ENCODE data around the gene GAST.

DNA sequence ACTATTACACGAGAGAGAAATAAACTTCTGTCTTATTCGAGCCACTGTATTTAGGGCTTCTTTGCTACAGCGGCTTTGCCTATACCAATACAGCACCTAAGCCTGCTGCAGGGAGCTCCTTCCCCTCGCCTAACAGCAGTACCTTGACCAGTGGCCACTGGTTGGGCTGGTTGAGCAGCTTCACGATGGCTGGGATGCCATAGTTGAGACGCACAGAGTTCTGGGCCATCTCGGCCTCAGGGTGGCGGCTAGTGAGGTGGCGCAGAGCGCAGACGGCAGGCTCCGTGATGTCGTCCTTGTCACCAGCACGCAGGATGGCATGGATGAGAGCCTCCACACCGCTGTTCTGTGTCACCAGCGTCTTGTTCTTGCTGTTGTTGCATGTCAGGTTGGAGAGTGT lies 50.7 kb downstream of the GAST start:
- TF ChIP-seq, protein P1, sequence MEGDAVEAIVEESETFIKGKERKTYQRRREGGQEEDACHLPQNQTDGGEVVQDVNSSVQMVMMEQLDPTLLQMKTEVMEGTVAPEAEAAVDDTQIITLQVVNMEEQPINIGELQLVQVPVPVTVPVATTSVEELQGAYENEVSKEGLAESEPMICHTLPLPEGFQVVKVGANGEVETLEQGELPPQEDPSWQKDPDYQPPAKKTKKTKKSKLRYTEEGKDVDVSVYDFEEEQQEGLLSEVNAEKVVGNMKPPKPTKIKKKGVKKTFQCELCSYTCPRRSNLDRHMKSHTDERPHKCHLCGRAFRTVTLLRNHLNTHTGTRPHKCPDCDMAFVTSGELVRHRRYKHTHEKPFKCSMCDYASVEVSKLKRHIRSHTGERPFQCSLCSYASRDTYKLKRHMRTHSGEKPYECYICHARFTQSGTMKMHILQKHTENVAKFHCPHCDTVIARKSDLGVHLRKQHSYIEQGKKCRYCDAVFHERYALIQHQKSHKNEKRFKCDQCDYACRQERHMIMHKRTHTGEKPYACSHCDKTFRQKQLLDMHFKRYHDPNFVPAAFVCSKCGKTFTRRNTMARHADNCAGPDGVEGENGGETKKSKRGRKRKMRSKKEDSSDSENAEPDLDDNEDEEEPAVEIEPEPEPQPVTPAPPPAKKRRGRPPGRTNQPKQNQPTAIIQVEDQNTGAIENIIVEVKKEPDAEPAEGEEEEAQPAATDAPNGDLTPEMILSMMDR (IDR thresholded peaks at IDR 0.05) = no peak
- no peak for TF ChIP-seq POLR2A (IDR thresholded peaks at IDR 0.05)

All from esophagus squamous epithelium (tissue), 4 donors.